ENCODE data around the gene ASIC1. TPM values are rescaled to one million over a fixed set of nuclear protein-coding genes. Genes with fewer than 3 reads are reported as not detected.

Gene ASIC1
- total and polyA plus RNA-seq, 9 donors: 3.5 to 12.3 (median 10.7) TPM

Other genes with a start within 250 kb of the ASIC1 start
- gene NCKAP5L, start 229.2 kb upstream of the ASIC1 start, total RNA-seq: 22.7 TPM
- 10 to 100 TPM; 27.8 to 50.7 (median 42.0) TPM for gene NCKAP5L, start 229.2 kb upstream of the ASIC1 start, polyA plus RNA-seq (ENCODE audit: insufficient read depth in 1 of 8, insufficient read length in 8 of 8, low replicate concordance in 1 of 8)
- 4.0 TPM for gene BCDIN3D, start 214.5 kb upstream of the ASIC1 start, total RNA-seq
- 1 to 10 TPM; 4.4 to 6.4 (median 5.5) TPM for gene BCDIN3D, start 214.5 kb upstream of the ASIC1 start, polyA plus RNA-seq (ENCODE audit: insufficient read depth in 1 of 8, insufficient read length in 8 of 8, low replicate concordance in 1 of 8)
- gene FAIM2, start 153.7 kb upstream of the ASIC1 start, total RNA-seq: 3.6 TPM
- gene FAIM2, start 153.7 kb upstream of the ASIC1 start, polyA plus RNA-seq (ENCODE audit: insufficient read depth in 1 of 8, insufficient read length in 8 of 8, low replicate concordance in 1 of 8): 10 to 100 TPM in 3 of 8 donors, 1 to 10 TPM in 5; 6.5 to 16.1 (median 8.4) TPM
- not detected for gene AQP2, start 106.9 kb upstream of the ASIC1 start, total RNA-seq
- under 1 TPM in 2 of 8 donors, not detected in 6; 0.05 to 0.09 TPM for gene AQP2, start 106.9 kb upstream of the ASIC1 start, polyA plus RNA-seq (ENCODE audit: insufficient read depth in 1 of 8, insufficient read length in 8 of 8, low replicate concordance in 1 of 8)
- gene AQP5, start 95.7 kb upstream of the ASIC1 start, total RNA-seq: 0.71 TPM
- 1 to 10 TPM in 1 of 8 donors, under 1 TPM in 7; 0.23 to 1.1 (median 0.55) TPM for gene AQP5, start 95.7 kb upstream of the ASIC1 start, polyA plus RNA-seq (ENCODE audit: insufficient read depth in 1 of 8, insufficient read length in 8 of 8, low replicate concordance in 1 of 8)
- gene AQP6, start 84.6 kb upstream of the ASIC1 start, total RNA-seq: 0.13 TPM
- under 1 TPM; 0.09 to 0.31 (median 0.15) TPM for gene AQP6, start 84.6 kb upstream of the ASIC1 start, polyA plus RNA-seq (ENCODE audit: insufficient read depth in 1 of 8, insufficient read length in 8 of 8, low replicate concordance in 1 of 8)
- gene RACGAP1, start 32.1 kb upstream of the ASIC1 start, total RNA-seq: 27.0 TPM
- 10 to 100 TPM; 21.3 to 40.7 (median 30.1) TPM for gene RACGAP1, start 32.1 kb upstream of the ASIC1 start, polyA plus RNA-seq (ENCODE audit: insufficient read depth in 1 of 8, insufficient read length in 8 of 8, low replicate concordance in 1 of 8)
- 25.1 TPM for gene SMARCD1, start 27.7 kb downstream of the ASIC1 start, total RNA-seq
- 10 to 100 TPM; 48.6 to 67.0 (median 54.9) TPM for gene SMARCD1, start 27.7 kb downstream of the ASIC1 start, polyA plus RNA-seq (ENCODE audit: insufficient read depth in 1 of 8, insufficient read length in 8 of 8, low replicate concordance in 1 of 8)
- 56.3 TPM for gene GPD1, start 46.4 kb downstream of the ASIC1 start, total RNA-seq
- 10 to 100 TPM; 23.6 to 70.2 (median 57.6) TPM for gene GPD1, start 46.4 kb downstream of the ASIC1 start, polyA plus RNA-seq (ENCODE audit: insufficient read depth in 1 of 8, insufficient read length in 8 of 8, low replicate concordance in 1 of 8)
- 58.6 TPM for gene COX14, start 54.6 kb downstream of the ASIC1 start, total RNA-seq
- 10 to 100 TPM; 27.1 to 55.0 (median 35.7) TPM for gene COX14, start 54.6 kb downstream of the ASIC1 start, polyA plus RNA-seq (ENCODE audit: insufficient read depth in 1 of 8, insufficient read length in 8 of 8, low replicate concordance in 1 of 8)
- gene CERS5, start 109.8 kb downstream of the ASIC1 start, total RNA-seq: 35.9 TPM
- gene CERS5, start 109.8 kb downstream of the ASIC1 start, polyA plus RNA-seq (ENCODE audit: insufficient read depth in 1 of 8, insufficient read length in 8 of 8, low replicate concordance in 1 of 8): 10 to 100 TPM; 33.5 to 52.6 (median 43.9) TPM
- gene LIMA1, start 225.9 kb downstream of the ASIC1 start, total RNA-seq: 98.6 TPM
- 100 to 1,000 TPM in 5 of 8 donors, 10 to 100 TPM in 3; 89.5 to 125 (median 101) TPM for gene LIMA1, start 225.9 kb downstream of the ASIC1 start, polyA plus RNA-seq (ENCODE audit: insufficient read depth in 1 of 8, insufficient read length in 8 of 8, low replicate concordance in 1 of 8)

Measured in muscle of leg (tissue), 9 donors.